Prostate gland (tissue), 2 donors: Measurements from ENCODE around the gene TXNRD2.

ENCODE experiments used
- CTCF ChIP-seq, 4 experiments: fragments of 200-600 bp in 2 of 4; fragments of 450-650 bp in 2 of 4; sonication (generic) in 2 of 4; IDR thresholded peaks; 1 replicate in 3 of 4; 2 replicates in 1 of 4; pipeline ENCODE4 v1.5.1; 2016 to 2019; ENCODE audit warnings: antibody characterized with exemption in 4 of 4, mild to moderate bottlenecking in 2 of 4, moderate library complexity in 2 of 4
- POLR2AphosphoS5 ChIP-seq: sonication (generic); formaldehyde crosslinking; IDR thresholded peaks from one replicate; pipeline ENCODE4 v1.6.1; 2017; ENCODE audit warnings: antibody characterized with exemption

- TF ChIP-seq CTCF (IDR thresholded peaks at IDR 0.05) (no peak), POLR2AphosphoS5 (no peak)
These were observed 43.9 kb downstream of the TXNRD2 start for GRCh38 chr22:19897726-19898125.
